ENCODE data around the gene WDR72.

WDR72 gene

DNA sequence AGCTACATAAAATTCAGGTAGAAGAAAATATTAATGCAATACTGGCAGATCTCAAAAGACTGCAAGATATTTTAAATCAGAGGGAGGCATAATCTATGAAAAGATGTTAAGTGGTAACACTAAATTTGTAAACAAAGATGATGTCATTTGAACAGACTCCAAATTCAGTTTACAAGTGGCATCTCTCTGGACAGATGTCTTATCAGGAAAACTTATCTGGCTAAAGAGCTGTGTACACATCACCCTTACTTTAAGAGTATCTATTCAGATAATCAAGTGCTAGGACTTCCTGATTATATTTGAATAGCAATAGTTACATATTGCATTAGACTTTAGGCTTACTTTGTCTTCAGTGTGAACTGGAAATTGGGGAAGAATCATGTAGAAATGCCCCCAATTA lies 231.5 kb downstream of the WDR72 start:
- no peak for DNase-seq

DNA sequence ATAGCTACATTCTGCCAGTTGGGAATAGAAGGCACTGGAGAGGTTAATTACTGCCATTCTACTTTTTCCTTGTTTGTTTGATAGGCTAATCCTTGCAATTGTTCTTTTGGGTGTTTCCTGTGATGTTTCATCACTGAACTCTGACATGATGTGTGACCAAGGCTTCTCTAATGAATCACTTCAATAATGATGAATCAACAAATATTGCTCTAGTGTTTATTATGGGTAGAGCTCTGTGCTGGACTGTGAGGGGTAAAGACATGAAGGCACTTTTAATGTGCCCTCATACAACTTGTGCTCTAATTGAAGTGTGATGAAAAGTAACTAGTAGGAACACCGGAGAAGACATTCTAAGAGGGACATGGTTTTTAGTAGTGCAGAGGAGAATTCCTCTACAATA lies 233.6 kb downstream of the WDR72 start:
- no peak for DNase-seq

- DNase-seq: peak; percentile 57
Measured at GRCh38 chr15:53522991-53523390, 236.5 kb downstream of the WDR72 start.

GRCh38 chr15:53520996-53521395 lies 238.5 kb downstream of the WDR72 start:
- no peak for DNase-seq

GRCh38 chr15:53513431-53513830 lies 246.0 kb downstream of the WDR72 start:
- DNase-seq: no peak

DNA sequence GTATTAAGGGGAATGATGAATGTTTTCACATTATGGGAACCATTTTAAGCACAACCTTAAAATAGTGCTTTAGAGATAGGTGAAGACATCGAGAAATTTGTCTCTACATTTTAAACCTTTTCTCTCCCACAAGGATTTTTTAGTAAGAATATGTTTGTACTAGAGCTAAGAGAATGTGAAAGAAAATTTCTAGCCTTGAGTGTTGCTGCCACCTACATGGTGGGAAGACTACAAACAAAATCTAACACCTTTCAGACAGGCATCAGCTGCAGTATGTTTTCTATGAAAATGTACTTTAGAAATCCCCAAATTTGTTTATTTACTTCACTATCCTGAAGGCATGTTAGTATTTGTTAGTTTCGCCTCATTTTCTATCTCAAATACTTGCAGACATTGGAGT lies 247.4 kb downstream of the WDR72 start:
- peak; percentile 38 for DNase-seq

DNA sequence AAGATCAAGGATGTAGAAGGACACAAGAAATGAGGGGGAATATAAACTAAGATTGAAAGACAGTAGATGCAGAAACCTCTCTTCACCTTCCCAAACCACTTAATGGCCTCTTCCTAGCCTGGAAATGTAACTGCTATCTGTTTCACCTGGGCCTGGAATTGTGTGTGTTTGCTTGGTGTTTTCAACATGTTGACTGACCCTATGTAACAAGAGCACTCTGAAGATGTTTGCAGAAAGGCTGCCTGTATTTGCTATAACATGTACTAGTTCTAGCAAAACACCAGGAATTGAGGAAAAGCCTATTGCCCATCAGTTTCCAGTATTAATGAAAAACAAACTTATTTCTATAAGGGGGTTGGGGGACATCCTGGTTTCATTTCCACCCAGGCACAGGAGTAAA lies 248.3 kb downstream of the WDR72 start:
- no peak for DNase-seq

DNA sequence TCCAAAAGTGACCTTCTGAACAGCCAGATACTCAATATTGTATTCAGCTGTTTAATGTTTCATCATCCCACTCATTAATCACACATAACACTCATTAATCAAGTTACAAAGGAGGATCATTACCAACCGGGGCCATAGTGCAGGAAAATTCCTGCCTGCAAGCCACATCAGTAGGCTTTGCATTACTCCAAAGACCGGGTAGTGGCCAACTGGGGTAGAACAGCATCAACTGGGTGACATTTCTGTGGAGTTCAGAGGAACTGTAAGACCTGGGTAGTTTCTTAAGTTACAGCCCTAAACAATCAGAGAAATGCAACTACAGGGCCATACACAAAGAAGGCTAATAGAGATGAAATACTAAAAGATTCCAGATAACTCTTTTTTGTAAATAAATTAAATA lies 253.1 kb downstream of the WDR72 start:
- DNase-seq: peak; percentile 30

DNA sequence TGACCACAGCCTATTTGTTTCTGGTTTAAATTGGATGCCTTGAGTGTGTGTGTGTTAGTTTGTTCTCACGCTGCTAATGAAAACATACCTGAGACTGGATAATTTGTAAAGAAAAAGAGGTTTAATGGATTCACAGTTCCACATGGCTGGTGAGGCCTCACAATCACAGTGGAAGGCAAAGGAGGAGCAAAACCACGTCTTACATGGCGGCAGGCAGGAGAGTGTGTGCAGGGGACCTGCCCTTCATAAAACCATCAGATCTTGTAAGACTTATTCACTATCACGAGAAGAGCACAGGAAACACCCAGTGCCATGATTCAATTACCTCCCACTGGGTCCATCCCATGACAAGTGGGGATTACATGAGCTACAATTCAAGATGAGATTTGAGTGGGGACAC lies 260.5 kb downstream of the WDR72 start:
- DNase-seq: no peak

- DNase-seq: no peak
Measured at GRCh38 chr15:53490341-53490740, 269.1 kb downstream of the WDR72 start.

- DNase-seq: no peak
Measured at GRCh38 chr15:53482055-53482454, 277.4 kb downstream of the WDR72 start.

- no peak for DNase-seq
Measured at GRCh38 chr15:53477981-53478766, 281.3 kb downstream of the WDR72 start.

DNA sequence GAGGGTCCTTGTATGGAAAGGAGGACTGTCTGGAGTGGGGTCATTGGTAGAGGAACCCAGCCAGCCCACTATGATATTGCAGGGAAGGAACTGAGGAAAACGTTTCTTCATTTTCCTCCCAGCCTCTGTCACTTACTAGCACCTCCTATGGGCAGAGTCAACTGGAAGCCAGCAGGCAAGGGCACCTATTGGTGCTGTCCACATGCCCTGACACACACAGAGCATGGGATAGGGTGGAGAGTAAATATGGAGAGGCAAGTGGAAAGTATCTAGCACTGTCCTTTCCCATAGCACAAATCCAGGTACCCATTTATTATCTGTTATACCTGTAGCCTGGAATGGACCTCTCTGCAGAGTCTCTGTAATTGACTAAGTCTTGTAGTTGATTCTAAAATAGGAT lies 285.6 kb downstream of the WDR72 start:
- no peak for DNase-seq

DNA sequence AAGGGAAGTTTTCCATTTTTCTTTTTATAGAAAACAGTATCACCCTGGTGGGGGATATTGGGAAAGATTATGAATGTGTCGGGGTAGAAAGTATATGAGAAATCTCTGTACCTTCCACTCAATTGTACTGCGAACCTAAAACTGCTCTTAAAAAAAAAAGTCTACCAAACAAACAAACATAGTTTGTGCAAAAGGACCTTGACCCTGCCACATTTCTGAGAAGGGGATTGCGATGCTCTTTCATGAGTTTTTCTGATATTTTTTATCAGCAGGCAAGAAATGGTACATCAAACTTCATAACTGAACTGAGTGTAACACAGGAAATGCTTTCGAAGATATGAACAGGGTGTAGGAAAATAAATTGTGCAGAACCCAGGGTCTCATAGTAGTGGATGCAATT lies 286.0 kb downstream of the WDR72 start:
- DNase-seq: no peak

DNA sequence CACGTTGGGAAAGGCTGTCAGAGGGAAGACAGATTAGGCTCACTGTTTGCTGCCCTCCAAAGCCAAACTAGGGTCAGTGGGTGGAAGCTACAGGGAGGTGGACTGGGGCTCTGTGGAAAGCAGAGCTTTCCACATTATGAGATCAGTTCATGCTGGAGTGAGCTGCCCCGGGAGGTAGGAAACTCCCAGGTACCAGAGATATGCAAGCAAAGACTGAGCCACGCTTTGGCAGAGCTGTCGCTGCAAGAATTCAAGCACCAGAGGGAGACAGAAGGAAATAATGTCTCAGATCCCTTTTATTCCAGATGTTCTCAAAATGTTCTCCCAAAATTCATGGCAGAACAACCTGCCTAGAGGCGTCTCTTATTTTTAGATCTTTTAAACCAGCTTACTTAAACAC lies 286.6 kb downstream of the WDR72 start:
- no peak for DNase-seq

GRCh38 chr15:53472210-53472609 lies 287.3 kb downstream of the WDR72 start:
- DNase-seq: no peak

DNA sequence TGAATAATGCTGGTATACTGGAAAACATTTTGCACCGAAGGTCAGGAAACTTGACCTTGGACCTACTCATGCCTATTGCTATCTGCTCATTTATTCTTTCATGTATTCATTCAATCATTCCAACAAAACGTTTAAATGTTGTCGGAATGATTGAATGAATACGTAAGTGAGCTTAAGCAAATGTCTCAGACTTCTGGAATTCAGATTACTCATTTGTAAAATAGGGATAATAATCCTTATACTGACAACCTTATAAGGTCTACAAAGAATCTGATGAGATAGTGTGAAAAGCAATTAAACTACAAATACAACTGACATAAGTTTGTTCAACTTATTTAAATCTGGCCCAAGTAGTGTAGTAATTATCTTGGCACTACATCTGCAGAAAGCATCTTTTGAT lies 288.7 kb downstream of the WDR72 start:
- DNase-seq: no peak

DNA sequence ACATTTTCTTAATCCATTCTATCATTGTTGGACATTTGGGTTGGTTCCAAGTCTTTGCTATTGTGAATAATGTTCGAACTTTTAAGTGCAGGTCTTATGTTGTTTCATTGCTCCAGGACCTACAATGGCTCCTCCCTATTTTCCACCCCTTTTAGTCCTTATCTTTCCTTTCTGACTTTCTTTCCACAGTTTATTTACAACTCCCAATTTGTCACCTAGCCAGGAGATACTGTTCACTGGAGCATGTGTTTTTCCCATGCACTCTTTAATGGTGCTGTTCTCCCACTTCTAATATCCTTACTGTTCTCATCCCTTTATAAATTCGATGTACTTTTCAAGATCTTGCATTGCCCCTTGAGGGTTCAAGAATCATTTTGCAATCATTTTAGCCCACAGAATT lies 290.0 kb downstream of the WDR72 start:
- DNase-seq: no peak
